ENCODE measurements around the gene ANGPTL8. TPM values are rescaled to one million over a fixed set of nuclear protein-coding genes. Genes with fewer than 3 reads are reported as not detected.

Gene ANGPTL8
- total and polyA plus RNA-seq, 2 of the 4 experiments (the other 2 are of a cell fraction), result not detected

DNA sequence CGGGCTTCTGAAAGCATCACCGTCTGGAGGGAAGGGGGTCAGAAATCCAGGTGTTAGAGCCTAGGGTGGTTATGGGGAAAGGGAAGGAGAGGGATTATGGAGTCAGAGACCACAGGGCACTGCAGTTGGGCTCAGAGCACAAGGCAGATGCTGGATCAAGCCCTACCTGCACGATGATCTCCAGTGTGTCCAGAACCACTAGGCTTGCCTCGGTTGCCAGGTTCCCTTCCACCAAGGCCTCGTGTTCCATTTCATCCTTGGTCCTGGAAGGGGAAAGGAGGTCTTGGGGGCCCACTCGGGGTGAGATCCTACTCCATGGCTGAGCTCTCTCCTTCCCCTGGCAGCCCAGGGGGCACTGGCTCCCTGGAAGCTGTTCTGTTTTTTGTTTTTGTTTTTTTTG lies 25.0 kb upstream of the ANGPTL8 start:
- Histone ChIP-seq H3K4ac (ENCODE audit: low read depth, low read length) (no peak overlapping the region), H3K9ac (ENCODE audit: low read depth, low read length) (no peak overlapping the region), H3K36me3 (ENCODE audit: control insufficient read depth, insufficient read depth, low read length) (peaks cover 48% of the 10 kb centered on the region), H3K18ac (ENCODE audit: low read depth, low read length) (no peak overlapping the region), H4K5ac (ENCODE audit: low read depth, low read length) (no peak overlapping the region), H3K23ac (ENCODE audit: low read depth, low read length) (no peak overlapping the region), H3K4me1 (ENCODE audit: control insufficient read depth, insufficient read depth, low read length) (no peaks in the 10 kb centered on the region), H2BK20ac (ENCODE audit: low read depth, low read length) (no peak overlapping the region), H3K9me1 (ENCODE audit: insufficient read depth, low read length) (peaks cover 22% of the 10 kb centered on the region), H3K56ac (ENCODE audit: extremely low read depth, insufficient read depth, low read length) (no peak overlapping the region), H3K4me3 (ENCODE audit: insufficient read depth, low read depth, low read length) (no peak overlapping the region), H2BK15ac (ENCODE audit: low read depth, low read length) (no peak overlapping the region), H4K91ac (ENCODE audit: insufficient read depth, low read depth, low read length) (no peak overlapping the region), H3K14ac (replicated peaks; ENCODE audit: low read depth, low read length) (no peak overlapping the region), H3K79me1 (ENCODE audit: low read depth in 1 of 2, low read length in 2 of 2) (no peaks in the 10 kb centered on the region; a peak in 1 of 4 replicates), H3K27ac (ENCODE audit: insufficient read depth, low read length) (no peak overlapping the region), H2AFZ (replicated peaks; ENCODE audit: low read length, poor library complexity) (no peak overlapping the region), H4K8ac (ENCODE audit: low read depth in 2 of 2, low read length in 2 of 2) (no peak overlapping the region), H2AK9ac (replicated peaks; ENCODE audit: low read depth, low read length, poor library complexity) (no peak overlapping the region), H2BK5ac (ENCODE audit: low read depth, low read length, poor library complexity, severe bottlenecking) (no peak overlapping the region), H4K20me1 (ENCODE audit: insufficient read depth, low read length) (peaks cover 18% of the 10 kb centered on the region), H3K27me3 (ENCODE audit: control insufficient read depth, insufficient read depth, low read length) (no peaks in the 10 kb centered on the region), H3K9me3 (ENCODE audit: control insufficient read depth, insufficient read depth, low read length) (no peaks in the 10 kb centered on the region), H2AK5ac (ENCODE audit: low read depth, low read length) (no peak overlapping the region), H3K4me2 (ENCODE audit: low read depth, low read length) (no peak overlapping the region), H2BK120ac (ENCODE audit: low read depth, low read length) (no peak overlapping the region)
- no peak for DNase-seq
- no TSS peak for BruUV-seq (replicated peaks)
- intact Hi-C loops (cut with micrococcal nuclease), result no loop called here
- in situ Hi-C loops (cut with MboI; ENCODE audit: low sequenced_read_pairs), result no loop called here
- 94% methylated on average over 3 of the region's 6 CpGs; no CpG with 5 or more reads in 1 of the 2 experiments for WGBS, 2 experiments (ENCODE audit: extremely low coverage in 2 of 2, insufficient read length in 1 of 2)
- POLR2A ChIA-PET (ENCODE audit: unreplicated experiment), result no interaction called here
- no peak for ATAC-seq (ENCODE audit: low read depth)
- TF ChIP-seq RFX5 (IDR thresholded peaks at IDR 0.05; ENCODE audit: low read depth, low read length) (no peak), RAD21 (IDR thresholded peaks at IDR 0.05; ENCODE audit: low read length) (no peak), FOS (IDR thresholded peaks at IDR 0.05; ENCODE audit: low read depth, low read length) (no peak), RCOR1 (IDR thresholded peaks at IDR 0.05; ENCODE audit: insufficient replicate concordance, low read length) (no peak), BHLHE40 (IDR thresholded peaks at IDR 0.05; ENCODE audit: low read depth, low read length) (no peak)
- TF ChIP-seq, protein P1, sequence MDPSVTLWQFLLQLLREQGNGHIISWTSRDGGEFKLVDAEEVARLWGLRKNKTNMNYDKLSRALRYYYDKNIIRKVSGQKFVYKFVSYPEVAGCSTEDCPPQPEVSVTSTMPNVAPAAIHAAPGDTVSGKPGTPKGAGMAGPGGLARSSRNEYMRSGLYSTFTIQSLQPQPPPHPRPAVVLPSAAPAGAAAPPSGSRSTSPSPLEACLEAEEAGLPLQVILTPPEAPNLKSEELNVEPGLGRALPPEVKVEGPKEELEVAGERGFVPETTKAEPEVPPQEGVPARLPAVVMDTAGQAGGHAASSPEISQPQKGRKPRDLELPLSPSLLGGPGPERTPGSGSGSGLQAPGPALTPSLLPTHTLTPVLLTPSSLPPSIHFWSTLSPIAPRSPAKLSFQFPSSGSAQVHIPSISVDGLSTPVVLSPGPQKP (IDR thresholded peaks at IDR 0.05; ENCODE audit: borderline replicate concordance, low read depth, low read length), result no peak
- dilution Hi-C loops (cut with HindIII; ENCODE audit: low sequenced_read_pairs, unreplicated experiment), result no loop called here
- CTCF ChIA-PET, result no interaction called here

Data from IMR-90 (cell line).